K562 (cell line): ENCODE results near the gene POU2F1. TPM values are rescaled to one million over a fixed set of nuclear protein-coding genes. Genes with fewer than 3 reads are reported as not detected.

Experiments
- ATAC-seq: fragments of 200-7000 bp; cut with Tn5 transposase; 3 replicates; pipeline ENCODE4 v1.9.1; 2020; ENCODE audit warnings: moderate library complexity
- BruUV-seq: library from RNA; stranded (reverse); fragments of 400-500 nt; replicated peaks from 2 replicates; lab custom pipeline; 2021; lab: Mats Ljungman, UMichigan
- CTCF ChIA-PET: fragments of 300-600 bp; formaldehyde crosslinking; extraction: SDS; loops from one replicate; lab custom pipeline; 2021; ENCODE audit warnings: low intra/inter-chr PET ratio; lab: Yijun Ruan, JAX
- POLR2A ChIA-PET: fragments of 300-600, 350-650 bp; sonication (Branson Sonifier 250); formaldehyde crosslinking; extraction: SDS; loops from one replicate; lab custom pipeline; 2021; ENCODE audit warnings: antibody characterized with exemption, inconsistent platforms; lab: Yijun Ruan, JAX
- DNase-seq, 4 experiments: peaks; one replicate each; pipeline versions ENCODE4 v3.0.0 to v3.0.0-alpha.2; 2011 to 2018; ENCODE audit warnings: low spot score in 3 of 4, mixed read lengths in 3 of 4; ENCODE audit errors: extremely low read depth in 1 of 4
- FAIRE-seq: peaks from 2 replicates; lab custom pipeline; 2011; peaks lifted over from hg19 to GRCh38; lab: Jason Lieb, UNC
- H2AFZ ChIP-seq: 2 replicates; pipeline ENCODE4 v1.6.0; 2011; ENCODE audit warnings: low read depth, low read length, control low read depth, inconsistent platforms
- H3K27ac ChIP-seq: fragments of 200-600 bp; 3 replicates; pipeline ENCODE4 v1.8.0; 2011; ENCODE audit warnings: low read depth, mild to moderate bottlenecking, control low read depth, inconsistent platforms, low read length, moderate library complexity, mixed read lengths; ENCODE audit errors: extremely low read depth
- H3K27me3 ChIP-seq, 2 experiments: fragments of 300-600 bp in 1 of 2; 2 replicates in 1 of 2; 3 replicates in 1 of 2; pipeline versions ENCODE4 v1.6.0 to v1.8.0; 2011; ENCODE audit warnings: inconsistent platforms in 2 of 2, low read length in 2 of 2, mild to moderate bottlenecking in 1 of 2, mixed read lengths in 1 of 2, moderate library complexity in 1 of 2; ENCODE audit not compliant: control insufficient read depth in 2 of 2, insufficient read depth in 2 of 2
- H3K36me3 ChIP-seq: fragments of 300-600 bp; 3 replicates; pipeline ENCODE4 v1.8.0; 2011; ENCODE audit warnings: mild to moderate bottlenecking, low read length, inconsistent platforms; ENCODE audit not compliant: control insufficient read depth, insufficient read depth
- H3K4me1 ChIP-seq, 2 experiments: fragments of 200-600 bp in 1 of 2; replicated peaks in 1 of 2; 2 replicates in 1 of 2; 3 replicates in 1 of 2; pipeline versions ENCODE4 v1.5.1 to v1.8.0; 2011; ENCODE audit warnings: inconsistent platforms in 2 of 2, low read length in 2 of 2, mild to moderate bottlenecking in 1 of 2, mixed read lengths in 1 of 2, moderate library complexity in 1 of 2; ENCODE audit not compliant: control insufficient read depth in 2 of 2, insufficient read depth in 2 of 2
- H3K4me2 ChIP-seq: 2 replicates; pipeline ENCODE4 v1.6.1; 2011; ENCODE audit warnings: low read length, control low read depth, inconsistent platforms, mixed read lengths; ENCODE audit not compliant: insufficient read depth
- H3K4me3 ChIP-seq: fragments of 200-600 bp; sonication (generic), shearing (Covaris generic); 2 replicates; pipeline ENCODE4 v1.5.1; 2016; ENCODE audit warnings: control low read depth, inconsistent platforms
- H3K79me2 ChIP-seq: fragments of 200-600 bp; 3 replicates; pipeline ENCODE4 v1.8.0; 2011; ENCODE audit warnings: low read length, inconsistent platforms; ENCODE audit not compliant: control insufficient read depth, insufficient read depth
- H3K9ac ChIP-seq, 2 experiments: 2 replicates each; pipeline versions ENCODE4 v1.6.0 to v1.6.1; 2011; ENCODE audit warnings: low read depth in 2 of 2, low read length in 2 of 2, control low read depth in 1 of 2, inconsistent platforms in 1 of 2, mild to moderate bottlenecking in 1 of 2, mixed read lengths in 1 of 2; ENCODE audit not compliant: insufficient read depth in 1 of 2
- H3K9me1 ChIP-seq: one replicate; pipeline ENCODE4 v1.6.0; 2011; ENCODE audit warnings: inconsistent platforms, mild to moderate bottlenecking, low read length, moderate library complexity; ENCODE audit not compliant: control insufficient read depth, insufficient read depth
- H3K9me3 ChIP-seq: replicated peaks from 2 replicates; pipeline ENCODE4 v1.5.1; 2011; ENCODE audit warnings: low read depth, low read length, inconsistent platforms; ENCODE audit not compliant: control insufficient read depth, insufficient read depth
- H4K20me1 ChIP-seq: replicated peaks from 2 replicates; pipeline ENCODE4 v1.6.1; 2011; ENCODE audit warnings: low read length, inconsistent platforms, mixed read lengths; ENCODE audit not compliant: control insufficient read depth, insufficient read depth
- CBX1 ChIP-seq: sonication (generic); IDR thresholded peaks from 2 replicates; pipeline ENCODE4 v1.6.1; 2016; ENCODE audit warnings: antibody characterized with exemption, low read depth, mild to moderate bottlenecking
- CBX3 ChIP-seq, 2 experiments: IDR thresholded peaks; 1 replicate in 1 of 2; 2 replicates in 1 of 2; pipeline ENCODE4 v1.6.1; 2012; ENCODE audit warnings: inconsistent platforms in 2 of 2, low read length in 2 of 2, borderline replicate concordance in 1 of 2, control low read depth in 1 of 2
- CBX5 ChIP-seq: IDR thresholded peaks from 2 replicates; pipeline ENCODE4 v1.6.1; 2014; ENCODE audit warnings: low read depth, borderline replicate concordance
- CREM ChIP-seq: IDR thresholded peaks from 2 replicates; pipeline ENCODE4 v1.6.1; 2014; ENCODE audit warnings: antibody characterized with exemption, low read depth
- HSF4 ChIP-seq: fragments of 250-450 bp; sonication (Bioruptor Pico); IDR thresholded peaks from 2 replicates; pipeline ENCODE4 v2.1.2; 2022; ENCODE audit warnings: mild to moderate bottlenecking, moderate library complexity, borderline replicate concordance
- ILK ChIP-seq: fragments of 450-650 bp; IDR thresholded peaks from 2 replicates; pipeline ENCODE4 v1.6.1; 2016; ENCODE audit warnings: missing genetic modification characterization, low read depth, mild to moderate bottlenecking, missing compliant biosample characterization, moderate library complexity, borderline replicate concordance
- MCM3 ChIP-seq: fragments of 450-650 bp; IDR thresholded peaks from 2 replicates; pipeline ENCODE4 v1.6.1; 2016
- TRIM24 ChIP-seq, 2 experiments: fragments of 450-650 bp; IDR thresholded peaks; 2 replicates each; pipeline ENCODE4 v1.6.1; 2016
- TRIM28 ChIP-seq: fragments of 450-650 bp; IDR thresholded peaks from 2 replicates; pipeline ENCODE4 v1.6.1; 2017
- VEZF1 ChIP-seq: fragments of 200-800 bp; sonication (Bioruptor generic); IDR thresholded peaks from 2 replicates; pipeline ENCODE4 v1.6.1; 2017; ENCODE audit warnings: missing genetic modification characterization, missing compliant biosample characterization
- XRCC3 ChIP-seq: fragments of 450-650 bp; IDR thresholded peaks from 2 replicates; pipeline ENCODE4 v1.6.1; 2017; ENCODE audit warnings: mild to moderate bottlenecking, moderate library complexity
- WGBS: fragments of 100-300 bp; shearing (Covaris generic); methylation state at CpG from one replicate; pipeline ENCODE4 v1.1.6; 2016; ENCODE audit warnings: low coverage, mixed read lengths; ENCODE audit not compliant: insufficient coverage; ENCODE audit errors: missing lambda C conversion rate; 5-methylcytosine and 5-hydroxymethylcytosine counted together
- in situ Hi-C: fragments of 300-500 bp; cut with MboI; formaldehyde crosslinking; loops from 4 replicates; pipeline ENCODE4 v1.15.0; 2018; ENCODE audit warnings: inconsistent platforms, mixed read lengths
- intact Hi-C: fragments of 100-400 bp; cut with micrococcal nuclease; formaldehyde crosslinking; loops from 2 replicates; pipeline ENCODE4 v1.14.2; 2022
- polyA plus RNA-seq, 8 experiments: library from polyadenylated mRNA; depleted of rRNA in 4 of 8; stranded (reverse) in 5 of 8; unstranded in 3 of 8; fragments of >200 nt; fragmentation: Nextera tagmentation in 2 of 8; fragmentation: Illumina TruSeq in 1 of 8; extraction: Ambion mirVana in 2 of 8; extraction: Trizol in 1 of 8; gene quantifications; 2 replicates each; pipeline versions ENCODE4 v1.2.1 to v1.2.3, GENCODE V29; 2011 to 2014; ENCODE audit warnings: inconsistent platforms in 1 of 8, missing spikeins in 1 of 8
- total RNA-seq, 7 experiments: library from RNA; depleted of rRNA in 6 of 7; stranded (reverse); fragments of >200 nt in 6 of 7; fragmentation: Illumina TruSeq in 2 of 7; extraction: Trizol in 2 of 7; gene quantifications; 2 replicates each; pipeline versions ENCODE4 v1.2.1 to v1.2.3, GENCODE V29; 2011 to 2021; ENCODE audit warnings: low replicate concordance in 1 of 7
- TF ChIP-seq, protein P1 (sequence below), 2 experiments: fragments of 450-650 bp in 1 of 2; sonication (generic) in 1 of 2; formaldehyde crosslinking; conservative IDR thresholded peaks; 2 replicates each; pipeline versions ENCODE4 v1.4.0 to v1.8.1; 2020 to 2022; ENCODE audit warnings: mild to moderate bottlenecking in 1 of 2, missing genetic modification reagents in 1 of 2
- TF ChIP-seq, protein P2 (sequence below): fragments of 450-650 bp; IDR thresholded peaks from 2 replicates; pipeline ENCODE4 v1.6.1; 2018; ENCODE audit warnings: mild to moderate bottlenecking, low read depth; ENCODE audit not compliant: partially characterized antibody
- TF ChIP-seq, protein P3 (sequence below): fragments of 250-450 bp; sonication (Bioruptor Pico); IDR thresholded peaks from 2 replicates; pipeline ENCODE4 v1.8.0; 2021; ENCODE audit warnings: moderate library complexity, mild to moderate bottlenecking, inconsistent platforms

Gene POU2F1
- total and polyA plus RNA-seq, 9 of the 15 experiments (the other 6 are each of a cell fraction or from before 2014, with no cell fraction given) = 2.6 to 22.3 (median 8.8) TPM

DNA sequence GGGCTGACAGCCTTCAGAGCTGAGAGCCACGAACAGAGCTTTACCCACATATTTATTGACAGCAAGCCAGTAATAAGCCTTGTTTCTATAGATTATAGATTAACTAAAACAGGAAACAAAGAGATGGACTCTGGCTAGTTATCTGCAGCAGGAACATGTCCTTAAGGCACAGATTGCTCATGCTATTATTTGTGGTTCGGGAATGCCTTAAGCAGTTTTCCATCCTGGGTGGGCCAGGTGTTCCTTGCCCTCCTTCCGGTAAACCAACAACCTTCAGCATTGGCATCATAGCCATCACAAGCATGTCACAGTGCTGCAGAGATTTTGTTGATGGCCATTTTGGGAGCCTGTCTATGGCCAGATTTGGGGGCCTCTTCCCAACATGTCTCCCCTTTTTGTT lies 96.8 kb downstream of the POU2F1 start:
- Histone ChIP-seq H3K4me1 (no peaks in the 10 kb centered on the region), H3K79me2 (no peaks in the 10 kb centered on the region), H3K9ac (no peak overlapping the region), H4K20me1 (no peaks in the 10 kb centered on the region), H3K27me3 (no peaks in the 10 kb centered on the region), H3K4me2 (no peak overlapping the region), H3K9me3 (peaks cover 19% of the 10 kb centered on the region), H2AFZ (no peak overlapping the region), H3K27ac (no peak overlapping the region), H3K36me3 (no peaks in the 10 kb centered on the region), H3K4me3 (no peak overlapping the region), H3K9me1 (no peaks in the 10 kb centered on the region)
- CTCF ChIA-PET = no interaction called here
- in situ Hi-C loops = no loop called here
- intact Hi-C loops = no loop called here
- no peak for FAIRE-seq
- TF ChIP-seq VEZF1 (CRISPR knock-in tag) (no peak), CREM (no peak), CBX5 (0 out of 2 replicates have a peak, but pooled peaks have one; percentile 67), HSF4 (no peak), TRIM28 (peak; percentile 94), CBX3 (IDR thresholded peaks at IDR 0.05; ENCODE audit: borderline replicate concordance in 1 of 2, low read length in 2 of 2) (peak in 1 of 2 experiments; percentile 37; a peak in 1 of 3 replicates), MCM3 (no peak), CBX1 (0 out of 2 replicates have a peak, but pooled peaks have one; percentile 30), XRCC3 (0 out of 2 replicates have a peak, but pooled peaks have one; percentile 49), TRIM24 (IDR thresholded peaks at IDR 0.05) (peak in 1 of 2 experiments; percentile 36; a peak in 1 of 4 replicates), ILK (tag) (no peak)
- TF ChIP-seq, protein P1, sequence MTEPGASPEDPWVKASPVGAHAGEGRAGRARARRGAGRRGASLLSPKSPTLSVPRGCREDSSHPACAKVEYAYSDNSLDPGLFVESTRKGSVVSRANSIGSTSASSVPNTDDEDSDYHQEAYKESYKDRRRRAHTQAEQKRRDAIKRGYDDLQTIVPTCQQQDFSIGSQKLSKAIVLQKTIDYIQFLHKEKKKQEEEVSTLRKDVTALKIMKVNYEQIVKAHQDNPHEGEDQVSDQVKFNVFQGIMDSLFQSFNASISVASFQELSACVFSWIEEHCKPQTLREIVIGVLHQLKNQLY (CRISPR knock-in tag; conservative IDR thresholded peaks at IDR 0.05) = no peak
- TF ChIP-seq, protein P2, sequence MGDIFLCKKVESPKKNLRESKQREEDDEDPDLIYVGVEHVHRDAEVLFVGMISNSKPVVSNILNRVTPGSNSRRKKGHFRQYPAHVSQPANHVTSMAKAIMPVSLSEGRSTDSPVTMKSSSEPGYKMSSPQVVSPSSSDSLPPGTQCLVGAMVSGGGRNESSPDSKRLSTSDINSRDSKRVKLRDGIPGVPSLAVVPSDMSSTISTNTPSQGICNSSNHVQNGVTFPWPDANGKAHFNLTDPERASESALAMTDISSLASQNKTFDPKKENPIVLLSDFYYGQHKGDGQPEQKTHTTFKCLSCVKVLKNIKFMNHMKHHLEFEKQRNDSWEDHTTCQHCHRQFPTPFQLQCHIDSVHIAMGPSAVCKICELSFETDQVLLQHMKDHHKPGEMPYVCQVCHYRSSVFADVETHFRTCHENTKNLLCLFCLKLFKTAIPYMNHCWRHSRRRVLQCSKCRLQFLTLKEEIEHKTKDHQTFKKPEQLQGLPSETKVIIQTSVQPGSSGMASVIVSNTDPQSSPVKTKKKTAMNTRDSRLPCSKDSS = peak; percentile 83
- TF ChIP-seq, protein P3, sequence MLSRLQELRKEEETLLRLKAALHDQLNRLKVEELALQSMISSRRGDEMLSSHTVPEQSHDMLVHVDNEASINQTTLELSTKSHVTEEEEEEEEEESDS (CRISPR knock-in tag) = no peak
- no TSS peak for BruUV-seq
- 68% methylated on average over 3 of the region's 3 CpGs for WGBS
- no peak for ATAC-seq
- DNase-seq = no peak
- POLR2A ChIA-PET = interaction anchor here (1.1 to 1.2 kb wide), 2 partner anchors 12 to 14 kb away, joined by 3 to 6 read pairs; no protein-coding TSS in a partner anchor
